Activated naive CD4-positive, alpha-beta T cell treated with anti-CD3 and anti-CD28 coated beads, Interleukin-2, amount 50 U/mL, for 16 hours (primary cell): Measurements from ENCODE around the gene PCED1B.
"Not testable (repeated sequence)": the region's sequence is repeated elsewhere in the genome, so short reads cannot be mapped to it uniquely, and the experiment has no call there.

Experiments used
- DNase-seq: peaks from one replicate; pipeline ENCODE4 v3.0.0-alpha.2; 2020

The PCED1B gene

DNA sequence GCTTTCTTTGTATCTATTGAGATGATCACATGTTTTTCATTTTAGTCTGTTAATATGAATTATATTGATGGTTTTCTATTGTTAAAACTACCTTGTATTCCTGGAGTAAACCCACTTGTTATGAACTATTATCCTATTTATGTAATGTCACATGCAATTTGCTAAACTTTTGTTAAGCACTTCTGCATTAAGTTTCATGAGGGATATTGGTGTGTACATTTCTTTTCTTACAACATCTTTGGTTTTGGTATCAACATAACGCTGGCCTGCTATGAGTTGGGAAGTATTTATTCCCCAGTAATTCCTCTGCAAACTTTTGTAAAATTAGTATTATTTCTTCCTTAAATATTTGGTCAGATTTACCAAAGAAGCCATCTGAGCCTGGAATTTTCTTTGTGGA lies 46.8 kb downstream of the PCED1B start:
- no peak for DNase-seq

GRCh38 chr12:47131011-47131410 lies 51.6 kb downstream of the PCED1B start:
- DNase-seq = no peak

DNA sequence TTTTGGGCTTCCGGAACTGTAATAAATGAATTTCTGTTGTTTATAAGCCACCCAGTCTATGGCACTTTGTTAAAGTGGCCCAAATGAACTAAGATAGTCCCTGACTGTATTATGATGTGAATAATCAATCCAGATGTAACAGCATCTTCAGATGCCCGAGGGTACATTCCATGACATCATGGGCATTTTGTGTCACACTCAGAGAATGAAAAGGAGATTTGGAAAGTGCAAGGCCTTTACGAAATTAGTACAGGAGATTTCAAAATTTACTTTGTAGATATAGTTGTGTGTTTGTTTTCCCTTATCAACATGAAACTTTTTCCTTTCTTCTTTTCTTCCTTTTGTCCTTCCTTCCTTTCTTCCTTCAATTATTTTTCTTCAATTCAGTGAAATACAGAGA lies 54.6 kb downstream of the PCED1B start:
- no peak for DNase-seq

DNA sequence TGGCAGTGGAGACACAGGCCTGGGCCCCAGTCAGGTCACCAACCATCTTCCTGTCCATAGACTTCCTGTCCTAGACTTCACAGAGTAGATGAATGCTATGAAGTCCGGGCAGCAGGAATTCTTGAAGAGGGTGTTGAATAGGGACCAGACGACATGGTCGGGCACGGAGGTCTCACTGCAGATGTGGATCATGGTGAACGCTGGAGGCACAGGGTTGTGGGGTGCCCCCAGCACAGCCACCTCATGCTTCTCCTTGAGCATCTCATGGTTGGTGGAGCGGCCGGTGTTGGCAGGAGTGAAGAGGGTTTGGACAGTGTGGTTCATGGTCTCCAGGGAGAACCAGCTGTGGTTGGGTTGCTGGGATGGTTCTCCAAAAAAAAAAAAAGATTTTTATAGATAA lies 56.2 kb downstream of the PCED1B start:
- no peak for DNase-seq

GRCh38 chr12:47139000-47139681 lies 59.7 kb downstream of the PCED1B start:
- no peak for DNase-seq

DNA sequence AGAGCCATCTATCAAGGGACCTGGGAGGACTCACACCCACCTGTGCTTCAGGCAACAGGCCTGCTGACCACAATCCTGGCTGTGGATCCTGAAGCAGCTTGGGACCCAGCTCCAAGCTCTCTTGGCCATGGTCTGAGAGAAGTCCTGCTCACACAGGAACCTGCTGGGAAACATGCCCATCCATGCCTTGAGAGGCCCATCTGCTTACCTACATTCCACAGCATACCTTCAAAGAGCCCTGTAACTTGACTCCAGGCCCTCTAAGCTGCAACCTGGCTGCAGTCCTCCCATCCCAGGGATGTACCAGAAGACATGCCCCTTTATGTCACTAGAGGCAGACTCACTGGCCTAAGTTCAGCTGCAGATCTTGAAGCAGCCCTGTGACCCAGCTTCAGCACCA lies 62.0 kb downstream of the PCED1B start:
- DNase-seq = no peak

- no peak for DNase-seq
Measured at GRCh38 chr12:47144769-47145168, 65.3 kb downstream of the PCED1B start.

GRCh38 chr12:47145188-47145587 lies 65.8 kb downstream of the PCED1B start:
- DNase-seq = no peak

- no peak for DNase-seq
Measured at GRCh38 chr12:47147739-47148138, 68.3 kb downstream of the PCED1B start.

- no peak for DNase-seq
Measured at GRCh38 chr12:47149146-47149545, 69.7 kb downstream of the PCED1B start.

- no peak for DNase-seq
Measured at GRCh38 chr12:47152095-47152494, 72.7 kb downstream of the PCED1B start.

- DNase-seq = no peak
Measured at GRCh38 chr12:47155457-47156166, 76.2 kb downstream of the PCED1B start.

- no peak for DNase-seq
Measured at GRCh38 chr12:47156167-47156736, 76.8 kb downstream of the PCED1B start.

GRCh38 chr12:47158792-47159191 lies 79.4 kb downstream of the PCED1B start:
- DNase-seq = no peak

- DNase-seq = no peak
Measured at GRCh38 chr12:47159348-47159747, 79.9 kb downstream of the PCED1B start.

- DNase-seq = no peak
Measured at GRCh38 chr12:47160316-47161244, 81.2 kb downstream of the PCED1B start.

GRCh38 chr12:47164116-47164515 lies 84.7 kb downstream of the PCED1B start:
- no peak for DNase-seq

GRCh38 chr12:47164724-47165439 lies 85.5 kb downstream of the PCED1B start:
- no peak for DNase-seq

DNA sequence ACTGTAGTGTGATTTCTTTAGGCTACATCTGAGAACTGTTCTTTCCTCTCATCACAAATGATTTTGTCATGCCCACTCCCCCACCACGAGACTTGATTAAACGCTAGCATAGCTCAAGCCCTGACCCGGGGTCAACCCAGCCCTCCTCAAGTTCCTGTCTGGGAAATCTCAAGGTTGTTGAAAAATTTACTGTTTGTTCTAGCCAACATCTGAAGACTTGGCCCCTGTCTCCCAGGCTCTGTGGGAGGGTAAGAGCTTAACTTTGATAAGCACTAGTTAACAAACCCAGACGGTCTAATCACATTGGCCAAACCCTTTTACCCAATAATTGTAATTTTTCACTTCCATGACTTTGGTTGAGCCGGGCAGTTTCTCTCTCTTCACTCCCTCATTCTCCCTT lies 86.5 kb downstream of the PCED1B start:
- DNase-seq = no peak

DNA sequence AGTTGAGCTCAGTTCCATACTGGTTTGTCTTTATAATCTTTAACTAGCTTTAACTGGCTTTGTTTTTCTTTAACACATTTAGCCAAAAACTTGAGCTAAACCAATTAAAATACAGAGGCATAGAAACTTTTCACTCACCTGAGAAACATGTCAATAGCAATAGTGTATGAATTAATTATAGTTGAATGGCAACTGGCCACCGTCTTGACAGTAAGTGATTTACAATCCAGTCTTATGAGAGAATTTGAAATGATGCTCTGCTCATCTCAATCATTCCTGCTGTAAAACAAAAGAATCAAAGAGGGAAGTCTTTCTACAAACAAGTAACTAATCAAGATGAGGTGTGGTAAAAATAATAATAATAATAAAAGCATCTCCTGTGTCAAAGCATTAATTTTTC lies 86.9 kb downstream of the PCED1B start:
- DNase-seq = no peak

DNA sequence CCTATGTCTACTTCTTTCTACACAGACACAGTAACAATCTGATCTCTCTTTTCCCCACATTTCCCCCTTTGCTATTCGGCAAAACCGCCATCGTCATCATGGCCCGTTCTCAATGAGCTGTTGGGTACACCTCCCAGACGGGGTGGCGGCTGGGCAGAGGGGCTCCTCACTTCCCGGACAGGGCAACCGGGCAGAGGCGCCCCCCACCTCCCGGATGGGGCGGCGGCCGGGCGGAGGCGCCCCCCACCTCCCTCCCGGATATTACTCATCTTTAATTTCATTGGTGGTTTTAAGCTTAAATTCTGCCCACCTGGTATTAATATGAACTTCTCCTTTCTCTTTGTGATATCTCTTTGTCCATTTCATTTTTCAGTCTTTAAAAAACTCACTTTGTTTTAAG lies 90.9 kb downstream of the PCED1B start:
- not testable (repeated sequence) for DNase-seq

DNA sequence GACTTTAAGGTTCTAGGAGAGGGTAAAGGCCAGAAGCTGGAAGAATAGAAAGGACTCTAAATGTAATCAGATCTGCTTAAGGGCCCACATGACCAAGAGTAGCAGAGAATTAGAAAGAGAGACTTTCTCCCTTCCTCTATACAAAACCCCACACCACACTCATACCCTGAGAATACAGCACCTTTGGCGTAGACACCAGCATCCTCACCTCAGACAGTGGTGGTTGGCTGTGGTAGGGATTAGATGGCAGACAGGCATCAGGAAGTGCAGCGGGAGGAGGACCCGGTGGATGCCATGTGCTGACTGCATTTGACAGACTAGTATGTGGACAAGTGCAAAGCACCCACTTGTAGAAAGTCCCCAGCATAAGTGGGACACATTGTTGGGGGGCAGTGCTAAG lies 98.6 kb downstream of the PCED1B start:
- DNase-seq = no peak
